Keratinocyte (primary cell): ENCODE results near the gene FOXK2. TPM values are rescaled to one million over a fixed set of nuclear protein-coding genes. Genes with fewer than 3 reads are reported as not detected.

ENCODE experiments used
- DNase-seq: peaks from one replicate; pipeline ENCODE4 v3.0.0-alpha.2; 2011; ENCODE audit warnings: low read depth, missing footprints, low spot score
- FAIRE-seq: peaks from 2 replicates; lab custom pipeline; 2011; peaks lifted over from hg19 to GRCh38; lab: Jason Lieb, UNC
- H2AFZ ChIP-seq: 2 replicates; pipeline ENCODE4 v1.6.0; 2012; ENCODE audit warnings: low read length, control low read depth, inconsistent platforms; ENCODE audit not compliant: control insufficient read depth
- H3K27ac ChIP-seq: 2 replicates; pipeline ENCODE4 v1.5.1; 2011; ENCODE audit warnings: low read length; ENCODE audit not compliant: control insufficient read depth, insufficient read depth
- H3K27me3 ChIP-seq: 3 replicates; pipeline ENCODE4 v1.6.0; 2011; ENCODE audit warnings: low read length; ENCODE audit not compliant: control insufficient read depth, insufficient read depth; ENCODE audit errors: extremely low read depth
- H3K36me3 ChIP-seq, 2 experiments: 2 replicates in 1 of 2; 3 replicates in 1 of 2; pipeline ENCODE4 v1.5.1; 2011; ENCODE audit warnings: low read length in 2 of 2, mild to moderate bottlenecking in 1 of 2; ENCODE audit not compliant: control insufficient read depth in 2 of 2, insufficient read depth in 2 of 2; ENCODE audit errors: extremely low read depth in 1 of 2
- H3K4me1 ChIP-seq: 3 replicates; pipeline ENCODE4 v1.5.1; 2011; ENCODE audit warnings: low read length; ENCODE audit not compliant: control insufficient read depth, insufficient read depth; ENCODE audit errors: extremely low read depth
- H3K4me2 ChIP-seq: 3 replicates; pipeline ENCODE4 v1.6.0; 2011; ENCODE audit warnings: low read depth, low read length; ENCODE audit not compliant: control insufficient read depth, insufficient read depth; ENCODE audit errors: extremely low read depth
- H3K4me3 ChIP-seq, 3 experiments: fragments of 200-600 bp in 1 of 3; sonication (generic) in 1 of 3; 2 replicates in 2 of 3; 3 replicates in 1 of 3; pipeline ENCODE4 v1.5.1; 2011 to 2016; ENCODE audit warnings: low read length in 3 of 3, mild to moderate bottlenecking in 3 of 3, control low read depth in 2 of 3, inconsistent platforms in 1 of 3, low read depth in 1 of 3, mixed read lengths in 1 of 3, mixed run types in 1 of 3, moderate library complexity in 1 of 3; ENCODE audit not compliant: control insufficient read depth in 2 of 3, insufficient read depth in 2 of 3; ENCODE audit errors: extremely low read depth in 1 of 3
- H3K79me2 ChIP-seq: 2 replicates; pipeline ENCODE4 v1.6.0; 2012; ENCODE audit warnings: low read length; ENCODE audit not compliant: control insufficient read depth, insufficient read depth
- H3K9ac ChIP-seq: 3 replicates; pipeline ENCODE4 v1.6.0; 2011; ENCODE audit warnings: low read length; ENCODE audit not compliant: control insufficient read depth, insufficient read depth; ENCODE audit errors: extremely low read depth
- H3K9me1 ChIP-seq: 3 replicates; pipeline ENCODE4 v1.6.0; 2011; ENCODE audit warnings: low read length; ENCODE audit not compliant: control insufficient read depth, insufficient read depth; ENCODE audit errors: extremely low read depth
- H3K9me3 ChIP-seq: 2 replicates; pipeline ENCODE4 v1.5.1; 2012; ENCODE audit warnings: low read depth, low read length; ENCODE audit not compliant: control insufficient read depth
- H4K20me1 ChIP-seq: 3 replicates; pipeline ENCODE4 v1.6.0; 2011; ENCODE audit warnings: low read length; ENCODE audit not compliant: control insufficient read depth, insufficient read depth; ENCODE audit errors: extremely low read depth
- CTCF ChIP-seq, 3 experiments: IDR thresholded peaks in 1 of 3; conservative IDR thresholded peaks in 1 of 3; optimal IDR thresholded peaks in 1 of 3; 2 replicates in 2 of 3; 3 replicates in 1 of 3; pipeline versions ENCODE3 to v1.5.1; 2011; ENCODE audit warnings: low read length in 3 of 3, mild to moderate bottlenecking in 3 of 3, moderate library complexity in 2 of 3, control low read depth in 1 of 3, inconsistent platforms in 1 of 3; ENCODE audit not compliant: insufficient read depth in 2 of 3; ENCODE audit errors: extremely low read depth in 1 of 3
- EZH2 ChIP-seq: IDR thresholded peaks from one replicate; pipeline ENCODE4 v1.6.1; 2012; ENCODE audit warnings: inconsistent platforms, mild to moderate bottlenecking, low read length, moderate library complexity
- dilution Hi-C: fragments of 300-500 bp; cut with MboI; formaldehyde crosslinking; loops from one replicate; pipeline ENCODE4 v1.7.0; 2020; ENCODE audit warnings: low sequenced_read_pairs; ENCODE audit not compliant: extremely low pct_ligation_motif_present
- polyA plus RNA-seq, 5 experiments: library from polyadenylated mRNA; depleted of rRNA in 3 of 5; stranded (reverse) in 3 of 5; stranded (forward) in 1 of 5; unstranded in 1 of 5; fragments of >200 nt; gene quantifications; 1 replicate in 1 of 5; 2 replicates in 3 of 5; 3 replicates in 1 of 5; pipeline versions ENCODE4 v1.2.1 to v1.2.3, GENCODE V29; 2011 to 2012; ENCODE audit warnings: missing spikeins in 2 of 5, low read depth in 1 of 5, low replicate concordance in 1 of 5

Gene FOXK2
- polyA plus RNA-seq, 1 donor (not counting 4 experiments of a cell fraction or from before 2014, with no cell fraction given): 43.9 TPM

- Histone ChIP-seq H3K4me2 (peak overlapping the region; percentile 59), H3K9me1 (peaks cover 6% of the 10 kb centered on the region), H3K79me2 (peaks cover 83% of the 10 kb centered on the region), H4K20me1 (peaks cover 55% of the 10 kb centered on the region), H3K9ac (peak overlapping the region; percentile 77), H2AFZ (no peak overlapping the region), H3K4me3 (peak overlapping the region in 1 of 3 experiments; percentile 32), H3K9me3 (no peaks in the 10 kb centered on the region), H3K27ac (peak overlapping the region; percentile 89), H3K4me1 (peaks cover 58% of the 10 kb centered on the region), H3K27me3 (no peaks in the 10 kb centered on the region), H3K36me3 (peaks cover 0 to 6% of the 10 kb centered on the region in 2 experiments)
- DNase-seq: peak; percentile 63
- FAIRE-seq: no peak
- TF ChIP-seq EZH2 (no peak), CTCF (optimal IDR thresholded peaks at IDR 0.05 in 1 of 3, IDR thresholded peaks at IDR 0.05 in 1 of 3, conservative IDR thresholded peaks at IDR 0.05 in 1 of 3; ENCODE audit: extremely low read depth in 1 of 3, insufficient read depth in 2 of 3, low read length in 3 of 3) (no peak)
- dilution Hi-C loops: no loop called here
These were observed 10.4 kb downstream of the FOXK2 start for GRCh38 chr17:82529914-82530300.

- Histone ChIP-seq H3K27me3 (no peaks in the 10 kb centered on the region), H4K20me1 (peaks cover 49% of the 10 kb centered on the region), H2AFZ (no peak overlapping the region), H3K9me3 (no peaks in the 10 kb centered on the region), H3K4me3 (no peak overlapping the region), H3K27ac (peak overlapping the region; percentile 89), H3K9ac (no peak overlapping the region), H3K9me1 (peaks cover 6% of the 10 kb centered on the region), H3K36me3 (peaks cover 0 to 3% of the 10 kb centered on the region in 2 experiments), H3K4me2 (peak overlapping the region; percentile 39), H3K4me1 (peaks cover 72% of the 10 kb centered on the region), H3K79me2 (peaks cover 82% of the 10 kb centered on the region)
- DNase-seq: no peak
- no peak for FAIRE-seq
- dilution Hi-C loops: no loop called here
- TF ChIP-seq CTCF (optimal IDR thresholded peaks at IDR 0.05 in 1 of 3, IDR thresholded peaks at IDR 0.05 in 1 of 3, conservative IDR thresholded peaks at IDR 0.05 in 1 of 3; ENCODE audit: extremely low read depth in 1 of 3, insufficient read depth in 2 of 3, low read length in 3 of 3) (no peak), EZH2 (no peak)
These were observed 11.9 kb downstream of the FOXK2 start for GRCh38 chr17:82531431-82531881.
